GM12801 (cell line): ENCODE measurements around the gene ASPDH.

Source experiments
- CTCF ChIP-seq: IDR thresholded peaks from one replicate; pipeline ENCODE4 v1.5.1; 2011; ENCODE audit warnings: control low read depth; ENCODE audit not compliant: insufficient read length; ENCODE audit errors: extremely low read depth

Gene ASPDH

GRCh38 chr19:50489461-50490011 is 24.2 kb downstream of the ASPDH start:
- no peak for TF ChIP-seq CTCF

GRCh38 chr19:50488389-50489194 is 25.1 kb downstream of the ASPDH start:
- TF ChIP-seq CTCF: no peak

GRCh38 chr19:50486823-50487515 is 26.7 kb downstream of the ASPDH start:
- no peak for TF ChIP-seq CTCF

GRCh38 chr19:50485284-50485955 is 28.3 kb downstream of the ASPDH start:
- TF ChIP-seq CTCF: no peak

- TF ChIP-seq CTCF: no peak
Measured at GRCh38 chr19:50482916-50483315, 30.8 kb downstream of the ASPDH start.

GRCh38 chr19:50482271-50482855 is 31.4 kb downstream of the ASPDH start:
- no peak for TF ChIP-seq CTCF
